CD4-positive, alpha-beta memory T cell (primary cell): ENCODE measurements around the gene PDK1. TPM values are rescaled to one million over a fixed set of nuclear protein-coding genes. Genes with fewer than 3 reads are reported as not detected.

Experiments
- CTCF ChIA-PET: fragments of 350-600 bp; sonication (Branson Sonifier 250); formaldehyde crosslinking; loops from one replicate; lab custom pipeline; 2021; ENCODE audit warnings: inconsistent platforms; ENCODE audit not compliant: partially characterized antibody; lab: Charles Lee
- POLR2A ChIA-PET: fragments of 350-600 bp; sonication (Branson Sonifier 250); formaldehyde crosslinking; loops from one replicate; lab custom pipeline; 2021; ENCODE audit not compliant: partially characterized antibody; lab: Charles Lee
- DNase-seq, 5 donors: peaks; one replicate each; pipeline versions ENCODE4 v3.0.0 to v3.0.0-alpha.2; 2020 to 2022; ENCODE audit warnings: mixed read lengths in 1 of 5
- H3K27ac ChIP-seq: one replicate; pipeline ENCODE4 v1.7.0; 2013; ENCODE audit warnings: low read depth, low read length
- H3K27me3 ChIP-seq: 2 replicates; pipeline ENCODE4 v1.7.0; 2013; ENCODE audit warnings: mild to moderate bottlenecking, low read length, moderate library complexity; ENCODE audit not compliant: insufficient read depth
- H3K36me3 ChIP-seq: 2 replicates; pipeline ENCODE4 v1.7.0; 2013; ENCODE audit warnings: mild to moderate bottlenecking, low read length, moderate library complexity; ENCODE audit not compliant: insufficient read depth
- H3K4me1 ChIP-seq: 2 replicates; pipeline ENCODE4 v1.7.0; 2013; ENCODE audit warnings: mild to moderate bottlenecking, low read length, moderate library complexity; ENCODE audit not compliant: insufficient read depth
- H3K4me3 ChIP-seq, 2 donors: one replicate each; pipeline ENCODE4 v1.7.0; 2013; ENCODE audit warnings: low read length in 2 of 2, mild to moderate bottlenecking in 1 of 2
- H3K9me3 ChIP-seq, 2 donors: one replicate each; pipeline ENCODE4 v1.7.0; 2013; ENCODE audit warnings: low read length in 2 of 2, control low read depth in 1 of 2; ENCODE audit not compliant: control insufficient read depth in 1 of 2
- H3K27ac Mint-ChIP-seq, 7 donors: one replicate each; pipeline ENCODE4 v1.8.0; 2020 to 2021; ENCODE audit warnings: mixed read lengths in 7 of 7, mild to moderate bottlenecking in 6 of 7, inconsistent platforms in 3 of 7, moderate library complexity in 3 of 7
- H3K27me3 Mint-ChIP-seq, 2 donors: one replicate each; pipeline ENCODE4 v1.8.0; 2020 to 2021; ENCODE audit warnings: mixed read lengths in 2 of 2
- H3K36me3 Mint-ChIP-seq, 2 donors: one replicate each; pipeline ENCODE4 v1.8.0; 2020 to 2021; ENCODE audit warnings: mixed read lengths in 2 of 2, inconsistent platforms in 1 of 2, mild to moderate bottlenecking in 1 of 2
- H3K4me1 Mint-ChIP-seq, 4 donors: one replicate each; pipeline ENCODE4 v1.8.0; 2020 to 2021; ENCODE audit warnings: mixed read lengths in 4 of 4, mild to moderate bottlenecking in 1 of 4
- H3K4me3 Mint-ChIP-seq, 8 donors: one replicate each; pipeline ENCODE4 v1.8.0; 2020 to 2021; ENCODE audit warnings: mixed read lengths in 8 of 8, mild to moderate bottlenecking in 7 of 8, moderate library complexity in 6 of 8, inconsistent platforms in 3 of 8
- H3K9me3 Mint-ChIP-seq, 8 donors: one replicate each; pipeline ENCODE4 v1.8.0; 2020 to 2021; ENCODE audit warnings: mixed read lengths in 8 of 8, mild to moderate bottlenecking in 5 of 8, inconsistent platforms in 3 of 8, moderate library complexity in 1 of 8
- intact Hi-C: fragments of 100-400 bp; cut with micrococcal nuclease; formaldehyde crosslinking; loops from one replicate; pipeline ENCODE4 v1.15.1; 2023
- polyA plus RNA-seq, 2 donors: library from polyadenylated mRNA; unstranded; fragments of 300-500 nt; fragmentation: Illumina TruSeq; gene quantifications; one replicate each; pipeline ENCODE4 v1.2.3, GENCODE V29; 2021
- total RNA-seq, 2 experiments: library from RNA; stranded (reverse); gene quantifications; one replicate each; pipeline ENCODE4 v1.2.3, GENCODE V29; 2021

PDK1 gene
- total and polyA plus RNA-seq, 4 experiments from 2014 or later: 12.9 to 36.8 (median 26.8) TPM

GRCh38 chr2:172615727-172616261, 59.9 kb downstream of the PDK1 start:
- peaks cover 23 to 26% of the 10 kb centered on the region in 2 donors for H3K36me3 Mint-ChIP-seq
- H3K4me1 Mint-ChIP-seq: no peaks in the 10 kb centered on the region
- DNase-seq: no peak
- H3K9me3 Mint-ChIP-seq: peaks cover 0 to 1% (median 0%) of the 10 kb centered on the region in 8 donors
- Histone ChIP-seq H3K27ac (no peak overlapping the region), H3K9me3 (no peaks in the 10 kb centered on the region), H3K4me3 (no peak overlapping the region), H3K36me3 (no peaks in the 10 kb centered on the region), H3K4me1 (no peaks in the 10 kb centered on the region), H3K27me3 (no peaks in the 10 kb centered on the region)
- intact Hi-C loops: no loop called here
- no peaks in the 10 kb centered on the region for H3K27me3 Mint-ChIP-seq
- no peak overlapping the region for H3K27ac Mint-ChIP-seq
- ChIA-PET POLR2A (no interaction called here), CTCF (no interaction called here)
- no peak overlapping the region for H3K4me3 Mint-ChIP-seq

- Mint-ChIP-seq H3K4me3 (no peak overlapping the region), H3K27me3 (no peaks in the 10 kb centered on the region), H3K27ac (no peak overlapping the region), H3K9me3 (peaks cover 0 to 1% (median 0%) of the 10 kb centered on the region in 8 donors), H3K4me1 (no peaks in the 10 kb centered on the region), H3K36me3 (peaks cover 13 to 15% of the 10 kb centered on the region in 2 donors)
- intact Hi-C loops: no loop called here
- no peak for DNase-seq
- ChIA-PET POLR2A (no interaction called here), CTCF (no interaction called here)
- no peaks in the 10 kb centered on the region for H3K27me3 ChIP-seq
- no peaks in the 10 kb centered on the region for H3K4me1 ChIP-seq
- H3K36me3 ChIP-seq: no peaks in the 10 kb centered on the region
- H3K4me3 ChIP-seq: no peak overlapping the region
- no peaks in the 10 kb centered on the region for H3K9me3 ChIP-seq
- no peak overlapping the region for H3K27ac ChIP-seq
Observed at GRCh38 chr2:172617115-172617514, 61.2 kb downstream of the PDK1 start.

GRCh38 chr2:172623249-172623965, 67.5 kb downstream of the PDK1 start:
- no peaks in the 10 kb centered on the region for H3K4me1 Mint-ChIP-seq
- peaks cover 0 to 20% of the 10 kb centered on the region in 2 donors for H3K36me3 Mint-ChIP-seq
- DNase-seq: no peak
- Histone ChIP-seq H3K4me1 (no peaks in the 10 kb centered on the region), H3K36me3 (no peaks in the 10 kb centered on the region), H3K27me3 (no peaks in the 10 kb centered on the region), H3K9me3 (no peaks in the 10 kb centered on the region), H3K4me3 (no peak overlapping the region), H3K27ac (no peak overlapping the region)
- no peaks in the 10 kb centered on the region for H3K9me3 Mint-ChIP-seq
- H3K27ac Mint-ChIP-seq: no peak overlapping the region
- CTCF ChIA-PET: interaction anchor here (1.3 kb wide), 1 partner anchor 29 kb away, joined by 3 read pairs; no protein-coding TSS in a partner anchor
- POLR2A ChIA-PET: no interaction called here
- intact Hi-C loops: no loop called here
- no peaks in the 10 kb centered on the region for H3K27me3 Mint-ChIP-seq
- H3K4me3 Mint-ChIP-seq: no peak overlapping the region

DNA sequence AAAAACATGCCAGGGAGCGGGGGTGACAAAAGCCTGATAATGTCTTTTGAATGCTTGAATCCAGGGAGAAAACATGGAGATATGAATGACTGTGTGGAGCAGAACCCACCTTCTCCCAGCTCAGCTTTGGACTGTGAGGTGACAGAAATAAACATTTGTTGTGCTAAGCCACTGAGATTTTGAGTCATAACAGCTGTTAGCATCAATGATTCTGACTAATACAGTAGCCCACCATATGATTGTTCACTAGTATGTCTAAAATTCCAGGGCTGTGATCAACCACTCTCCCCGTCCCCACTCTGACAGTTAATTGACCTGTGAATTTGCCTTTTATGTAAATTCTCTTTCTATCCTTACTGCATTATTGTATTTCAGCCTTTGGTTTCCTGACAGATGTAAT, 69.1 kb downstream of the PDK1 start:
- ChIA-PET POLR2A (no interaction called here), CTCF (no interaction called here)
- Histone ChIP-seq H3K4me3 (no peak overlapping the region), H3K27me3 (no peaks in the 10 kb centered on the region), H3K27ac (no peak overlapping the region), H3K9me3 (no peaks in the 10 kb centered on the region), H3K4me1 (no peaks in the 10 kb centered on the region), H3K36me3 (no peaks in the 10 kb centered on the region)
- H3K4me1 Mint-ChIP-seq: no peaks in the 10 kb centered on the region
- no peaks in the 10 kb centered on the region for H3K27me3 Mint-ChIP-seq
- intact Hi-C loops: no loop called here
- no peak overlapping the region for H3K4me3 Mint-ChIP-seq
- H3K36me3 Mint-ChIP-seq: peaks cover 6 to 34% of the 10 kb centered on the region in 2 donors
- no peak for DNase-seq
- no peaks in the 10 kb centered on the region for H3K9me3 Mint-ChIP-seq
- no peak overlapping the region for H3K27ac Mint-ChIP-seq

- H3K27me3 Mint-ChIP-seq: no peaks in the 10 kb centered on the region
- CTCF ChIA-PET: no interaction called here
- peaks cover 6 to 44% of the 10 kb centered on the region in 2 donors for H3K36me3 Mint-ChIP-seq
- DNase-seq: no peak
- no peaks in the 10 kb centered on the region for H3K4me1 ChIP-seq
- no peak overlapping the region for H3K27ac Mint-ChIP-seq
- POLR2A ChIA-PET: no interaction called here
- H3K9me3 Mint-ChIP-seq: peaks cover 0 to 3% (median 0%) of the 10 kb centered on the region in 8 donors
- no peak overlapping the region for H3K4me3 Mint-ChIP-seq
- no peaks in the 10 kb centered on the region for H3K4me1 Mint-ChIP-seq
- H3K4me3 ChIP-seq: no peak overlapping the region
- H3K9me3 ChIP-seq: no peaks in the 10 kb centered on the region
- H3K36me3 ChIP-seq: no peaks in the 10 kb centered on the region
- H3K27me3 ChIP-seq: no peaks in the 10 kb centered on the region
- H3K27ac ChIP-seq: no peak overlapping the region
- intact Hi-C loops: no loop called here
Observed at GRCh38 chr2:172627181-172627580, 71.3 kb downstream of the PDK1 start.

DNA sequence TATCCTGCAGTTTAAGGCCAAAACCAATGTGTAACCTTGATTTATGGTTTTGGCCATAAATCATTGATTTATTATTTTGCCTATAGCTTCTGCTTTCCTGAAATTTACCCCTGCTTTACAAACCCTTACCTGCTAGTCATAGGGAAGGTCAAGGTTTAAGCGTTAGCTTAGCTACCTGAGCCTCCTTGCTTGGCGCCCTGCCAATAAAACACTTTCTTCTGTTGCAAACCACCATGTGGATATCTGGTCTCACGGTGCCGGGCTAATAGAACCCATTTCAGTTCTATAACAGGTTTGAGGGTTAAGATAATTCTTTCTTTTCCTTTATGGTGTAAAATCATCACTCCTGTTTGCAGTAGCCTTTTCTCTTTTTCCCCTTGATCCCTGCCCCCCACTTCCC, 72.2 kb downstream of the PDK1 start:
- H3K9me3 ChIP-seq: no peaks in the 10 kb centered on the region
- CTCF ChIA-PET: no interaction called here
- no peak overlapping the region for H3K4me3 Mint-ChIP-seq

DNA sequence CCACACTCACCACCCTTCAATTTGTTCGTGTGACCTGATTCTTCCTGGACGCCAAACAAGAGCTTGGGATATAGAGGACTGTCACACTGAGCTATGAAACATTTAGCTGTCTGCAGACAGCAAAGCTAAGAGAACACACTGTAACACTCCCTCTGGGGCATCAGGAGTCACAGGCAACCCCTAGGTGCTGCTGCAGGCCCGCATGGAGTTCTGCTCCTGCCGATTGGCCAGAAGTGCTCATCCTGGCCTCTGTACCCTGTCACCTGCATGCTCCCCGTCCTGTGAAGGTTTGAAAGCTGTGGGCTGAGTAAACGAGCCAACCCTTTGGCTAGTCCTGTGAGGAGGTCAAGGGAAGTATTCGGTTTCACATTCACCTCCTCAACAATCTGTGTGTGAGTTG, 73.7 kb downstream of the PDK1 start:
- H3K4me1 ChIP-seq: no peaks in the 10 kb centered on the region
- ChIA-PET POLR2A (no interaction called here), CTCF (no interaction called here)
- no peak overlapping the region for H3K4me3 Mint-ChIP-seq
- H3K27me3 Mint-ChIP-seq: no peaks in the 10 kb centered on the region
- H3K4me1 Mint-ChIP-seq: no peaks in the 10 kb centered on the region
- H3K9me3 Mint-ChIP-seq: peaks cover 0 to 3% (median 0%) of the 10 kb centered on the region in 8 donors
- no peak overlapping the region for H3K4me3 ChIP-seq
- intact Hi-C loops: no loop called here
- no peaks in the 10 kb centered on the region for H3K27me3 ChIP-seq
- no peak overlapping the region for H3K27ac ChIP-seq
- no peak overlapping the region for H3K27ac Mint-ChIP-seq
- H3K36me3 Mint-ChIP-seq: peaks cover 6 to 40% of the 10 kb centered on the region in 2 donors
- DNase-seq: no peak
- no peaks in the 10 kb centered on the region for H3K9me3 ChIP-seq
- no peaks in the 10 kb centered on the region for H3K36me3 ChIP-seq

More for the DNA sequence above, 72.2 kb downstream of the PDK1 start:
- Histone ChIP-seq H3K27me3 (no peaks in the 10 kb centered on the region), H3K36me3 (no peaks in the 10 kb centered on the region), H3K27ac (no peak overlapping the region), H3K4me1 (no peaks in the 10 kb centered on the region), H3K4me3 (no peak overlapping the region)
- POLR2A ChIA-PET: no interaction called here
- peaks cover 0 to 3% (median 0%) of the 10 kb centered on the region in 8 donors for H3K9me3 Mint-ChIP-seq
- DNase-seq: no peak
- H3K27ac Mint-ChIP-seq: peak overlapping the region in 1 of 7 donors; percentile 76
- H3K27me3 Mint-ChIP-seq: no peaks in the 10 kb centered on the region
- no peaks in the 10 kb centered on the region for H3K4me1 Mint-ChIP-seq
- intact Hi-C loops: no loop called here
- H3K36me3 Mint-ChIP-seq: peaks cover 6 to 44% of the 10 kb centered on the region in 2 donors
